SIG-M5 treated with dmso at 0.1 percent for 504 hours (cell line): ENCODE data around the gene VTN.
A peak's percentile ranks its signal among the peaks of the same experiment; 100 is the strongest.

Experiments
- DNase-seq: peaks from one replicate; lab custom pipeline; 2025; ENCODE audit not compliant: unreplicated experiment; lab: John Stamatoyannopoulos, UW

Gene VTN

DNA sequence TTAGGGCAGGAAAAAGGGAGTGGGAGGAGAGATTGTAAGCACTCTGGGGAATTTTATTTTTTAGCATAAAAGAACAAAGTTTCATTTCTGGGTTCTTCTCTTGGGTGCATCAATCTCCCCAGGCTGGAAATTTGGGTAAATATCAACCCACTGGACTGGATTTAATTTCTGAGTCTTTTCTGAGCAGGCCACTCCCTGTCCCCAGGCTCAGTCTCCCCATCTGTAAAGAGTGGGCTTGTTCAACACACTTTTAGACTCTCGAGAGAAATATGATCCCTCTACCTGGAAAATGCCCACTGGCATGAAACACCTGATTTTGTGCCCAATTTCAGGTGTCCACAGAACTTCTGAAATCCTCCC, 617 bp upstream of the VTN start:
- DNase-seq = no peak

- DNase-seq = no peak
These were observed 448 bp downstream of the VTN start for GRCh38 chr17:28369684-28370034.

GRCh38 chr17:28368915-28369683, 1.0 kb downstream of the VTN start:
- no peak for DNase-seq

- DNase-seq = no peak
These were observed 1.7 kb downstream of the VTN start for GRCh38 chr17:28368306-28368831.

DNA sequence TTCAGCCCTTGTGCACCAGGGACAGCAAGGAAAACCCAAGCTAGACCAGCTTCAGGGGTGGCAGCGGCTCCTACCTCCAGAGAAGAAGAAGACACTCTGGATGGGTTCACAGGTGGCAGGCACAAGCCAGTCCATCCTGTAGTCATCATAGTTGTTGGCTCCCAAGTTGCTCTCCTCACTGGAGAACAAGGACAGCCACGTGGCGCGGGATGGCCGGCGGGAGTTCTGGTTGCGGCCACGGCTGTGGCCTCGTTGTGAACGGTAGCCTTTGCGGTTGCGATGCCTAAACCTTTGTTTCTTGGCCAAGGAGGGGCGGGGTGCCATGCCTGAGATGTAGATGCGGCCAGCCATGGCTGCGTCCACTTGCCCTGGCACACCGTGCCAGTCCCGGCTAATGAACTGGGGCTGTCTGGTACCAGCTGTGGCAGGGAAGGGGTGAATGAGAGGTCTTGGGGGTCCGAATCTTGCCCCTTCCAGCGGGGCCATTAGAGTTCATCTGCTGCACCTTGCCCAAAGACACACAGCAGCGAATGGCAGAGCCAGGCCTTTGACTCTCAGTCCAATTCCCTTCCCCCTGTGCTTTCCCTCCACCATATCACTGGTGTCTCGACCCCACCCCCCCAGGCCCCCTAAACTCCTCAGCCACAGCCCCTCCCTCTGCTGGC, 2.3 kb downstream of the VTN start:
- DNase-seq = no peak

DNA sequence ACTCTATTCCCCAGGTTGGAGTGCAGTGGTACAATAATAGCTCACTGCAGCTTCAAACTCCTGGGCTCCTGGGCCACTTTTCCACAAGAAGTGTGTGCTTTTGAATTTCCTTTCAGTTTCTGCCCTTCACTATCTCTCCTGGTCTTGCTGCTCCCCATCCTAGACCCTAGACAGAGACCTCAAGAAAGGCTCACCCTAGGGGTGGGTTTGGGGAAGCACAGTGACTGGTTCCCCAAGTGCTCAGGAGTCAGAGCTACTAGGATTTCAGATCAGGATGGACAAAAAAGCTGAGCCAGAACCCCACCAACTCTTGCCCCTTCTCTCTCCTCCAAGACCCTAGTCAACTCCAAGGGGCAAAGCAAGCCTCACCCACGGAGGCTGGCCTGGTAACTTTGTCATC, 3.5 kb downstream of the VTN start:
- DNase-seq = no peak

- DNase-seq = no peak
These were observed 4.6 kb downstream of the VTN start for GRCh38 chr17:28365487-28365886.

GRCh38 chr17:28364665-28365363, 5.3 kb downstream of the VTN start, which contains the start of gene SEBOX:
TSS of gene SEBOX (minus strand) at chr17:28365199. CDS start at chr17:28365151, 48 bp downstream.
- DNase-seq = no peak

- no peak for DNase-seq
These were observed 6.1 kb downstream of the VTN start for GRCh38 chr17:28363776-28364650.

GRCh38 chr17:28363186-28363585, 6.9 kb downstream of the VTN start:
- no peak for DNase-seq

GRCh38 chr17:28357901-28358197, 12.3 kb downstream of the VTN start:
- DNase-seq = no peak

GRCh38 chr17:28357061-28357900, 12.8 kb downstream of the VTN start, which contains the start of gene POLDIP2:
TSS of gene POLDIP2 (minus strand) at chr17:28357527. CDS start at chr17:28357448, 79 bp downstream.
- peak; percentile 94 for DNase-seq

DNA sequence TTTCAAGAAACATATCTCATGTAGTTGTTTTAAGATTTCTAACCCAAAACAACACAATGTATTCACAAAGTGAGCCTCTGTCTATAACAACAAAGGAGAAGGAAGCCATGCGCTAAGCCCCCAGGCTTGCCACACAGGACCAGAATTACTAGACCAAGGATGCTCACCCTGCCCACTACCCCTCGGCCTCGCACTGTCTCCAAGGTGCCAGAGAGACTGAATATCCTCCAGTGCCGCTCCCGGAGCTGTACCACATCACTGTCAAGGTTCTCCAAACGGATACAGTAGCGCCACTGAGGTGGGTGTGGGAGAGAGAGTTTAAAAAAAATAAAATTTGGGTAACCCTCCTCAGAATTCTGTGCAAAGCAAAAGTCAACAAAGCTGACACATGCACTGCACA, 19.8 kb downstream of the VTN start:
- no peak for DNase-seq

- no peak for DNase-seq
These were observed 21.1 kb downstream of the VTN start for GRCh38 chr17:28348979-28349378.

DNA sequence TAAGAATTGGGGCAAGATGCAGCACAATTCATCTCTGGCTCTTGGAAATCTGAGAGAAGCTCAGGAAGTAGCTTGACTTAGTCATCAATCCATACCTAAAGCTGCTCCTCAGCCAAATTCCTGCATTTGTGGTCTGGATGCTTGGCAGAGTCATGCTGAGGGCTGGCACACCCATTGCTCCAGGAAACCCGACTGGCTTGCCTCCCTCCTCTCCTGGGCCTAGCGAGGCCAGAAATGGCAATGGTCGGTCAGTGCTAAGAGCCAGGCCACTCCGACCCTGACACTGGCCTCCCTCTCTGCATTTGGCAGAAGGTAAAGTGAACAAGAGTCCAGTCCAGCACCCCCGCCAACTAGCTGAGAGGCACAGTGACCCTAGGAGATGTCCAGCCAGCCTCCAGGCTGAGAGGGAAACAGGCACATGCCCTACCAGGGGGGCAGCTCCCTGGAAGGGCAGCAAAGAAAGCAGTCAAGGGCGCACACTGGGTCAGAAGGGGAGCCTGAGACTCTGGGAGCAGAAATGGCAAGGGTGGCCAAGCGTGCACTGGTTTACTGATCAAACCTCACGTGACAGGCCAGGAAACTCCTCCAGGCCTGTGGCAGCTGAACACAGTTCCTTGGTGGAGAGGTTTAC, 22.7 kb downstream of the VTN start:
- no peak for DNase-seq

DNA sequence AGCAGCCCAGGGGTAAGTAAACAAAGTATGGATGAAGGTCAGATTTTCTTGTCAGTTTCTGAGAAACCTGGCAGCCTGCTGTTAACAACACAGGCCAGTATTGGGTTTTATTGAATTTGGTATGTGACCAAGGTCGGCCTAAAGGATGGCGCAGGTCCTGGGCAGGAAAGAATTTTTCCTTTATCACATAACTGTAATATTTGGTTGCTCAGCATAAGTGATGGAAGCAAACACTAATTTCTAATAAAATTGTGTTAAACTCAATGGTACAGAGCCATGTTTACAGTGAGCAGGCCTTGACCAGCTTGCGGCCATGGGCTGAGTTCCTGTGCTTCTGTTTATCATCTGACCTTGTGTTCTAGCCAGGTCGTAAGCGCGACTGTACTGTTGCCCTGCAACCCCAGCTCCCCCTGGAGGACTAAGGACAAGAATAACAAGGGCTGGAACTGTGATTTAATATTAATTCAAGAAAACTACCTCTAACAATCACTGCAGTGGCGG, 23.3 kb downstream of the VTN start:
- DNase-seq = no peak

GRCh38 chr17:28346199-28346580, 23.9 kb downstream of the VTN start:
- no peak for DNase-seq

GRCh38 chr17:28345419-28346198, 24.5 kb downstream of the VTN start:
- no peak for DNase-seq

- no peak for DNase-seq
These were observed 25.6 kb downstream of the VTN start for GRCh38 chr17:28344435-28344901.
